Colon (tissue), 2 donors: ENCODE data around the gene GRIK3.
"Not testable (repeated sequence)": the region's sequence is repeated elsewhere in the genome, so short reads cannot be mapped to it uniquely, and the experiment has no call there.

Experiments
- FAIRE-seq: peaks from 2 replicates; lab custom pipeline; 2012; peaks lifted over from hg19 to GRCh38; lab: Jason Lieb, UNC
- donor health status: control.
- donor health status: control.

The GRIK3 gene

GRCh38 chr1:36941316-36941978 is 92.9 kb downstream of the GRIK3 start:
- no peak for FAIRE-seq

- FAIRE-seq: no peak
These were observed 95.5 kb downstream of the GRIK3 start for GRCh38 chr1:36938819-36939218.

DNA sequence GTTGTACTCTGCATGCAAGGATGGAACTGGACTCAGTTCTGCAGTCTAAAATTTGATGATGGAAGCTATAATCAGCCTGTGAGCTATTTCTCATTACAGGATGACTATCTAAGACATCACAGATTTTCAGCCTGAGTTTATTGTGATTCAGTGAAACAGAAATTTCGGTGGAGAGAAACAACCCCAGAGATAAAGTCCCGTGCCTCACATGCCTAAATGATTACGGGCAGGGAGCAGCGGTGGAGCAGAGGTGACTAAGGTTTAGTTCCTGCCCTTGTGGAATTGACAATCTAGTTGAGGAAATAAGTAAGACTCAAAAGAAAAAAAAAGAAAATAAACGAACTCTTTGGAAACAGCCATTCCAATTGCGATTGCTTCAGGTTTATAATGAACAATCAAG is 96.9 kb downstream of the GRIK3 start:
- no peak for FAIRE-seq

DNA sequence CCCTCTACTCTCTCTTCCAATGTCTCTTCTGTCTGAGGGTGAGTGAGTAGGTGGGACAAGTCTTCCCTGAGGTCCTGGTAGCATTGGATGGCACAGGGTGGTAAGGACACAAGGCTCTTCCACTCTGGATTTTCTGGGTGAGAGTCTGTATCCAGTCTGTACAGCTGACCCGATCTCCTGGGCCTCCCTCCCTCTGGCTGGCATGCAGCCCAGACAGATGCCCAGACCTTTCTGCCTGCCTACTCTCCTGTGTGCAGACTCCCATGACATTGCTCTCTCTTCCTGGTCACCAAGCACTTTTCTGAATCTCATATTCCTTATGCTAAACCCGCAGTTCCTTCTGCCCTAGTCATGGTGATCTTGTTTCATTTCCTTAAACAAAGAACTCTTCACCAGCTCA is 100.3 kb downstream of the GRIK3 start:
- FAIRE-seq: no peak

DNA sequence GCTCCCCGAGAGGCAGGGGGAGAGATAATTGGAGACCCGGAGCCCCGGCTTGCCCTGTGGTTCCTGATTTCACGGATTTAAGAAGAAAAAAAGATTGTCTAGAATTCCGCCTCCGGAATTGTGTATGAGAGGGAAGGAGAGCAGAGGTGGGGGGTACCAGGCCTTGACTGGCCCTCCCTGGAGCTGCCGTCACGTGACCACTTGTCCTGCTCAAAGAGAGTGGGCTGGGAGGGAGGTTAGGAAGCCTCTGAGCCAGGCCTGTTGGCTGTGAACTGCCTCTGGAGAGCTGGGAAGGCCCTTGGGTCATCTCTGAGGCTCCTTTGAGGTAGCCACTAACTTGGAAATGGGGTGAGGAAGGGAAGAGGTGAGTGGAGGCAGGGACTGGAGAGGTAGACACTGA is 106.5 kb downstream of the GRIK3 start:
- no peak for FAIRE-seq

GRCh38 chr1:36925251-36925650 is 109.1 kb downstream of the GRIK3 start:
- FAIRE-seq: no peak

GRCh38 chr1:36924282-36924811 is 110.0 kb downstream of the GRIK3 start:
- FAIRE-seq: no peak

DNA sequence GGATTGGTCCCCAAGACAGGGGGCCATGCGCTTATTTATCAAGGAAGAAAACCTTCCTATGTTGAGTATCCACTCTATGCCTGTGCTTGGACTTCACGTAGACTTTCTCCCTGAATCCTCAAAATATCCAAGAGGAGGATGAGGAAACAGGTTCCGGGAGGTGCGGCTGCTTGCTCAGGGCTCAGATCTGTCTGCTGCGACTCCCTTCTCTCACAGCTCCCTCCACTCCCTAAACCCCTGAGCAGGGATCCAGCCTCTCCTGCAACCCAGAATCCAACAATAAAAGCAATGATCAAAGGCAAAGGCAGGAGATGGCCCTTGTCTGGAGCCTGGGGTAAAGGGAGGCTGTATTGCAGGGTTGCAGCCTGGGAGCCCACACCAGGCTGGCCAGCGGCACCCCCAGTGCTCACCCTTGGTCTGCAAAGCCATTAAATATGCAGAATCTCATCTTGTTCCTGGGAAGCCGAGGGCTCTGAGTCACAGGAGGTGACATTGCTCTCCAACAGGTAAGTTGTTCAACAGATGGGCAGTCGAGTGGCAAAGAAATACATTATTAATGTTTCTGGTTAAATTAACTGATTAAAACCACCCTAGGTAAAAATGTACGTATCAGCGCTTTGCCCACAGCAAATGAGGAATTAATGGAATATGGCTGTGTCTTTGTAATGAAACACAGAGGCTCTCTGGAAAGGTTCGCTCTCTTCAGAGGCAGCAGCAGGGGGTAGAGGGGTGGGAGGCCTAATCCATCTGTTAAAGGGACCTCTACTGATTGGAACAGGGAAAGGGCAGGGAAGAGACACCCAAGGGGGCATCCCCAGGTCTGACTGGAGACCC is 111.5 kb downstream of the GRIK3 start:
- no peak for FAIRE-seq

DNA sequence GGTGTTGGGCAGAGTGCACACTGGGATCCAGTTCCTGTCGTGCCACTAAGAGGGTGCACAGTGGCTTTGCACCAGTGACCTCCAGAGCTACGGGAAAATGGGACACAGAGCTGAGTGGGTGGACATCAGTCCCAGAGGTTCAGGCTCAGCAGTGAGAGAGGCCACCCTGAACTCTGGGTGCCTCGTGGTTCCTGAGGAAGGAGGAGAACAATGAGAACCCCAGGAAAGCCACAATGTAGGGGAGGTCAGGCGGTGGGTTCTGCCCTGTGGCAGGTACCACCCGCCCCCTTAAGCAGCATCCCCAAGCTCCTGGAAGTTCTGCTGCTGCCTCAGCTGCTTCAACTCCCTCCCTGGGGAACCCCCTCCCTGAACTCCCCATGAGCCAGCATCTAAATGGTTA is 112.2 kb downstream of the GRIK3 start:
- no peak for FAIRE-seq

DNA sequence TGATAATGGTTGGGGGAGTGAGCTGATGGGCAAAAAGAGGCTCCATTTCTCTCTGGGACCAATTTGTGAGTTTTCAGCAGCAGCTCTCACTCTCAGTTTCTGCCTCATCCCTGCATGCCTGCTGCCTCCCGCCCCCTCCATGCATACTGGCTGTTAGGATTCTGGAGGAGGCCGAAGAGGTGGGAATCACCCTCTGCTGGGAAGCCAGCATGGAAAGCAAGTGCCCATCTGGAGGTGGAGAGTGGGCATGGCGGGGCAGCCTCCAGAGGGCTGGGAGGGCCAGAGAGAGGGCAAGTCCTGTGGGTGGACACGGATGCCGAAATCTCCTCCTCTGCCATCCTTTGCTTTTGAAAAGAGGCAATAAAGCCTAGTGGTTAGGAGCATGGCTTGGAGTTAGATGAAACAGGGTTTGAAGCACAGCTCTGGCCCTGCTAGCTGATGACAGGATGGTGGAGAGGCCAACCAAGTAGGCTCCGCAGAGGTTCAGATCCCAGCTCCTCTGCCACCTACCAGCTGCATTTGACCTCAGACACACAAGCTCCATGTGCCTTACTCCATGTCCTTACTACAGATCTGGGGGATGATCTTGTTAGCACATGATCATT is 113.4 kb downstream of the GRIK3 start:
- no peak for FAIRE-seq

DNA sequence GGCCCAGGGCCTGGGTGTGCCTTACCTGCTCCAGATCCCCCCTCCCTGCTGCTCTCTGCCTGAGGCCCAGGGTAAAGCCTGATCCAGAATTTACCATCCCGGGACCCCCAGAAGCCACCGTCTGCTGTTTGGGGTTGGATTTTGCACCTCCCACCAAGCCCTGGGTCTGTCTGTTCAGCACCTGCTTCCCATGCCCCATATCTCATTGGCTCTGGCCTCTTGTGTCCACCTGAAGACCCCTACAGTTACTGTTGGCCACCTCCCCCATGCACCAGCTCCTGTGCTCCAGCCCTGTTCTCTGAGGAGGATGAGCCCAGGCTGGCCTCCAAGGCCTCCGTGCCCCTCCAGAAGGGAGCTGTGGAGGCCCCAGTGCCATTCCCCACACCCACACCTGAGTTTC is 113.9 kb downstream of the GRIK3 start:
- FAIRE-seq: no peak

- FAIRE-seq: no peak
These were observed 114.7 kb downstream of the GRIK3 start for GRCh38 chr1:36919491-36920145.

DNA sequence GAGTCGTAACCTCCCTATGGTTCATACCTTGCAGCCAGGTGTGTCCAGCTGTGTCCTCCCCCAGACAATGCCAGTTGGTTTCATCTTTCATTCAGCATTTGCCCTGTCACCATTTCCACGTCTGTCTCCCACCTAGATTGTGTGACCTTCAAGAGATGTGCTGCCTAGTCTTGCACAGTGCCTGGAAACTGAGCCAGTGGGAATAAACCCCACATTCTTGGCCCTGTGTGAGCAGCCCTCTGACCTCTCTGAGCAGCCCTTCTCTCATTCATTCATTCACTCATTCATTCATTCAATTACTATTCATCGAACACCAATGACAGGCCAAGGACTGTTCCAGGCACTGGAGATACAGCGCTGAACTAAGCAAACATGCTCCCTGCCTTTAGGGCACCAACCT is 115.7 kb downstream of the GRIK3 start:
- FAIRE-seq: no peak

GRCh38 chr1:36916542-36916941 is 117.8 kb downstream of the GRIK3 start:
- FAIRE-seq: not testable (repeated sequence)

DNA sequence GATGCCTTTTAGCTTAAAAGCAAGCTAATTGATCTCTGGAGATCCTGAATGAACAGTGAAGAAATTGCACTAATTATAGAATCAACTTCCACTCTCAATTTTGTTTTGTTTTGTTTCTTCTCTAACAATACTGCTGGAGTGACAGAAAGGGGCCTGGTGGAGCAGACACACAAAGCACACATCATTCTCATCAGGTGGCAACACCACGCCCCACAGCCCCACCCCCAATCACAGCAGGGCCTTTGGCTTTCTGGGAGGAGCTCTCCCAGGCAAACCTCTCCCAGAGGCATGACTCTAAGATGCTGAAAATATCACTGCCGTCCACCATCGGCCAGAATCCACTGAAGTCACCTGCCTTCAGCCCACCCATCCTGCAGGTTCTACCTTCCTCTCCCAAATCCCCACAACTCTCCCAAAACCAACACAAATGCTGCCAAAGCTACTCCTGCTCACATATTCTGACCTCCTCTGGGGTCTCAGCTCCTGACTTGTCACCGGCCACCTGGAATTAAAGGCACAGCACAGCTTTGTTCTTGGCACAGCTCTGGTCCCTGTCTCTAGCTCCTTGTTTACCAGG is 120.7 kb downstream of the GRIK3 start:
- FAIRE-seq: no peak

DNA sequence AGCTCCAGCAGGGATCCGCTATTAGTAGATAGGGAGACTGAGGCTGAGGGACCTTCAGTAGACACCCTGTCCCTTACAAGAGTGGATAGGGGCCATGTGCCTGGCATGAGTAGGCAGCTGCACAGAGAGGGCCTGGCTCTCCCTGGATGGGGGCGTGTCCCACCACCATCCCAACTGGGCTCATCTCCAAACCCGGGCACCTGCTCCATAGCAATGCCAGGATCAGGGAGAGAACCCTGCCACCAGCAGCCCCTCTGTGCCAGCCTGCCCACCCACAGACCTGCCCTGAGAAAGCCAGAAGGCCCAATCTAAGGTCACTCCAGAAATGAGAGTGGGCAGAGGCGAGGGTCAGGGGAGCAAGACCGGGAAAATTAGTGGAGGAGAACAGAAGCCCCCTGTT is 121.3 kb downstream of the GRIK3 start:
- FAIRE-seq: no peak

GRCh38 chr1:36912365-36912865 is 121.9 kb downstream of the GRIK3 start:
- no peak for FAIRE-seq

- FAIRE-seq: no peak
These were observed 122.6 kb downstream of the GRIK3 start for GRCh38 chr1:36911561-36912364.

DNA sequence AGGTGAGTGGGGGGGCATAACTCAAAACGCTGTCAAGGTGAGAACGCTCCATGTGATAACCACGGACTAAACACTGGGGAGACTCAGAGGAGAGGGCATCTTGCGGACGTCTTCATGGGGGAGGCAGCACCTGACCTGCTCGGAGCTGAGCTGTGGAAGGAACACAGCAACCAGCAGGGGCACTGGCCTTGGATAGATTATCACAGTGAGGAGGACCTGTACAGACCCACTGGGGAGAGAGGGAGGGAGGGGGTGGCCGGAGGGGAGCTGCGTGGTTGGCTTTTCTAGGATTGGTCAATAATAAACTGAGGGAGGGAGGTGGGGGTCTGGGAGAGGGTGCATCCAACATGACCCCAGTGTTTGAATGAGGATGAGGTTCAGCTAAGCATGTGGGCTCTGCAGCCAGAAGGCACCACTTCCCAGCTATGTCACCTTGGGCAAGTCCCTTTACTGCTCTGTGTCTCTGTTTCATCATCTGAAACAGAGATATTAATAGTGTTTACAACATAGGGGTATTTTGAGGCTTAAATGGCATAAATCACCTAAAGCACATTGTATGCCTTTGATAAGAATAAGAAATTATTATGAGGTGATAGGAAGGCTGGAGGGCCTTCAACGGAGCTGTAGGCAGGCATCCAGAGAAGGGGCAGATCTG is 123.3 kb downstream of the GRIK3 start:
- no peak for FAIRE-seq

GRCh38 chr1:36909946-36910725 is 124.2 kb downstream of the GRIK3 start:
- no peak for FAIRE-seq
